AG09309 (cell line): ENCODE data around the gene DRC1.

Source experiments
- DNase-seq: peaks from one replicate; pipeline ENCODE4 v3.0.0-alpha.2; 2010; ENCODE audit warnings: low read depth
- H3K4me3 ChIP-seq: 2 replicates; pipeline ENCODE4 v1.5.1; 2011; ENCODE audit warnings: mild to moderate bottlenecking, low read depth, low read length, moderate library complexity; ENCODE audit not compliant: control insufficient read depth
- TF ChIP-seq, protein P1 (sequence below): IDR thresholded peaks from 2 replicates; pipeline ENCODE4 v1.5.1; 2011; ENCODE audit warnings: mild to moderate bottlenecking, low read depth, low read length, inconsistent platforms; ENCODE audit not compliant: insufficient read depth, control insufficient read depth; ENCODE audit errors: missing control alignments

Gene DRC1

DNA sequence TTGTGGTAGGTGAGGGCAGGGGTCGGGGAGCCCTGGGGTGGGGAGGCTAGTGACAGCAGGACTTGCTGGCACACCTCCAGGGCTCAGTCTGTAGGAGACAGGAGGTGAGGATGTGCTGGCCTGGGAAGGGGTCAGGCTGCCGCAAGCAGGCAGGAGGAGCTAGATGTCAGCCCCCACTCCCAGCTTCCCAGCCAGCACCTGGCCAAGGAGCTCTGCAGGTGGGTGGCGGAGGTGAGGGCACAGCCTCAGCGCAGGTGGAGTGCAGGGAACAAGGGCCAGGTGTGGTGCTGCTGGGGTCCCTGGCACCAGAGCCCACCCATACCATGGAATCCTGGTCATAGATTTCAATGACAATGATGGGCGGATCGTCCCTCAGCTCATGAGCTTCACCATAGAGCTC is 73.3 kb downstream of the DRC1 start:
- no peak for DNase-seq
- no peak overlapping the region for H3K4me3 ChIP-seq
- TF ChIP-seq, protein P1, sequence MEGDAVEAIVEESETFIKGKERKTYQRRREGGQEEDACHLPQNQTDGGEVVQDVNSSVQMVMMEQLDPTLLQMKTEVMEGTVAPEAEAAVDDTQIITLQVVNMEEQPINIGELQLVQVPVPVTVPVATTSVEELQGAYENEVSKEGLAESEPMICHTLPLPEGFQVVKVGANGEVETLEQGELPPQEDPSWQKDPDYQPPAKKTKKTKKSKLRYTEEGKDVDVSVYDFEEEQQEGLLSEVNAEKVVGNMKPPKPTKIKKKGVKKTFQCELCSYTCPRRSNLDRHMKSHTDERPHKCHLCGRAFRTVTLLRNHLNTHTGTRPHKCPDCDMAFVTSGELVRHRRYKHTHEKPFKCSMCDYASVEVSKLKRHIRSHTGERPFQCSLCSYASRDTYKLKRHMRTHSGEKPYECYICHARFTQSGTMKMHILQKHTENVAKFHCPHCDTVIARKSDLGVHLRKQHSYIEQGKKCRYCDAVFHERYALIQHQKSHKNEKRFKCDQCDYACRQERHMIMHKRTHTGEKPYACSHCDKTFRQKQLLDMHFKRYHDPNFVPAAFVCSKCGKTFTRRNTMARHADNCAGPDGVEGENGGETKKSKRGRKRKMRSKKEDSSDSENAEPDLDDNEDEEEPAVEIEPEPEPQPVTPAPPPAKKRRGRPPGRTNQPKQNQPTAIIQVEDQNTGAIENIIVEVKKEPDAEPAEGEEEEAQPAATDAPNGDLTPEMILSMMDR = no peak

DNA sequence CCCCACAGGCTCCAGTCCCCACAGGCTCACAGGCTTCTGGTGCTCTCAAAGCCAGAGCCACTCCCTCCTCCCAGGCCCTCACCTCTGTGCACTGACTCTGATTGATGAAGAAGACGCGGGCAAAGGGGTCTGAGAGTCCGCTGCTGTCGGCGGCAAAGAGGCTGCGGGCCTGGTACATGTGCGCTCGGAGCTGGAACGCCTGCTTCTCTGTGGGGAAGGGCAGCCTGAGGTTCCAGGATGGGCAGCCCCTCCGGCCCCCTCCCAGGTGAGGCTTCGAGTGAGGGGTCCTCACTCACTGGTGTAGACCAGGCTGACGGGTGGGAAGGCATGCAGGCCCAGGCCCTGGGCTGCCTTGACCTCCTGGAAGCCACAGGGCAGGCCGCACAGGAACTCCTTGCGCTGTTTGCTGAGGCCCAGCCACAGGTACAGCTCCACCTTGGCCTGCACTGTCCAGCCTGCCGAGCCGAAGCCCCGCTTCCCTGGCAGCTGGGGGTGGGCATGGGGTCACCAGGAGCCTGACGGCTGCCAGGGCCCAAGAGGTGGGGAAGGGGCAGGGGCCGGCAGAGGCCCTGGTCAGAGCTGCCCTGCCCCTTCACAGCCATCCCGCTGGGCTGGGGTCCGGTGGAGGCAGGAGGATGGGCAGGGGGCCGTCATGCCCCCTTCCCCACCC is 74.2 kb downstream of the DRC1 start:
- H3K4me3 ChIP-seq = no peak overlapping the region
- no peak for DNase-seq
- TF ChIP-seq, protein P1 = no peak

DNA sequence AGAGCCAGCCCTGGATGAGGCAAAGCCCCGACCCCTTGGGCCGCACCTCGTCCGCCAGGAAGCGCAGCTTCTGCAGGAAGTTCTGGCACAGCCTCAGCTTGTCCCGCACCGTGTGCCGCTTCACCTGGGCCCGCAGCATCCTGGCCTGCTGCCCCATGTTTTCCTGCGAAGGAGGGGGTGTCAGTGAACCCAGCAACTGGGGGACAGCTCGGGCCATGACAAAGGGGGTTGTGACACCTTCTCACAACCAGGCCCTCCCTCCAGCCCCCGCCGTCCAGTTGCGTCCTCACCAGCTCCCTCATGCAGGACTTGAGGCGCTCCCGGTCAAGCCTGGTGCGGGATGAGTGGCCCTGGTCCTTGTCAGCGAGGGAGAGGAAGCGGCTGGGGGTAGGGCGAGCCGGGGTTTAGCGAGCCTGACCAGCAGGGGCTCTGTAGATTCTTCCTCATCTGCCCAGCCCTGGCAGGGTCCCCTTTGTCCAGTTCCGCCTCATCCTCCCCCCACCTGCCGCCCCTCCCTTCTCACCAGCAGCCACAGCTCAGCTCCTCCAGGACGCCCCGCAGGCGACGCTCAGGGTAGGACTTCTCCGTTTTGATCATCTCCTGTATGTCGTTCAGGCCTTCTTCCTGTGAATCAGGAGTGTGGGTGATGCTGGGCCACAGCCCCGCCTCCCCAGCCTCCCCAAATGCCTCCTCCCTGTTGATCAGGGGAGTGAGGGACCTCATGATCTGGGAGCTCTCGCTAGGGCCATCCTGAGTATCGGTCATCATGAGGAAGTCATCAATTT is 75.6 kb downstream of the DRC1 start:
- TF ChIP-seq, protein P1 = no peak
- DNase-seq = no peak
- no peak overlapping the region for H3K4me3 ChIP-seq

DNA sequence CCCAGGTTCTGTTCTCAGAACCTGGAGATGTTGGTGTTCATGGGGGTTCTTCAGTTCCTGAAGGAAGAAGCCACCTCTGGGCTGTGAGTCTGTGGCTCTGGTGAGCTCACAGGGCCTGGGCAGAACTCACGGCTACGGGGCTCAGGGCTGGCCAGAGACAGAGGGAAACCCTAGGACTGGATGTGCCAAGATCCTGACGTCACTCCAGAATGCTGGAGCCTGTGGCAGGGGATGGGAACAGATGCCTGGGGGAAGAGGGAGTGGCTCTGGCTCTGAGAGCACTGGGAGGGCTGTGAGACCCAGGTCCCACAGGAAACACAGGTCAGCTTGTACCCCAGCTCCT is 76.2 kb downstream of the DRC1 start, which contains the start of gene OTOF:
Gene OTOF (minus strand): TSS at position 214 of the 343 bp plus-strand sequence.
- TF ChIP-seq, protein P1 = no peak
- peak; percentile 8 for DNase-seq
- no peak within 1 kb of the TSS for H3K4me3 ChIP-seq

DNA sequence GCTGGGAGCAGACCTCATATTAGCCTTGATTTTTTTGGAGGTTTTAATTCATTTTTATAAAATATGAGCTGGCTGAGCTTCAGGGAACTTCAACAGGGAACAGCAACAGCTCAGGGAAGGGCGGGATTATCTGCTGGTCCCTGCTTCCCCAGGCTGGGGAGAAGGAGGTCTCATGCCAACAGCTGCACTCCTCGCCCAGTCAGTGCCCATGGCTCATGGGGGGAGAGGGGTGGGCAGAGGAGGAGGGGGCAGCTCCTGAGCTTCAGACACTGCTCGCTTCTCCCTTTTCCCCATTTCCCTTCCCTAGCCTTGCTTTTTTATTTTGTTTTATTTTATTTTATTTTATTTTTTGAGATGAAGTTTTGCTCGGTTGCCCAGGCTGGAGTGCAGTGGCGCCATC is 76.6 kb downstream of the DRC1 start:
- TF ChIP-seq, protein P1 = no peak
- no peak overlapping the region for H3K4me3 ChIP-seq
- DNase-seq = no peak

DNA sequence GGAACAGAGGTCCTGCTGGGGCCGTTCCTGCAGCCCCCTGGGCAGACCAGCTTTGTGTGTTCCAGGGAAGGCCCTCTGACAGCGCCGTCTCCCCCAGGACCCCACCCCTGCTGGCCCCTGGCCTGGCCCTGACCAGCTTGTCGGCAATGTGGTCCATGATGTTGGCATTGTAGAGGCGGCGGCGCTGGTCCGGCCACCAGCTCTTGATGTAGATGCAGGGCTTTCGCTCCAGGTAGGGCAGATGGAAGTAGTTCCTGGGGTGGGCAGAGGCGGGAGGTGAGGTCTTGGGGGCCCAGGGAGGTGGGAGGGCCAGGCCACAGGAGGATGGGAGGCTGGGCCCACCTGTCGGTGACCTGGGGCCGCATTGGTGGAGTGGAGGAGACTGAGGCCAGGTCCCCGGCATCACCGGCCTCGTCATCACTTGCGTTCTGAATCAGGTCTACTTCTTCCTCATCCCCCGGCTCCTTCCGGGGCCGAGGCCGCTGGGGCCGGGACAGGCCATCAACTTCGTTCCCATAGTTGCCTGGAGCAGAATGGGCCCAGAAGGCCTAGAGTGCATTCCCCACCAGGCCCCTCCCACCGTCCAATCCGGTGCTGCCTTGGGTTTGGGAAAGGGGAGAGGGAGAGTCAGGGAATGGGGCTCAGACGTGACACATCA is 77.5 kb downstream of the DRC1 start:
- H3K4me3 ChIP-seq = no peak overlapping the region
- TF ChIP-seq, protein P1 = no peak
- no peak for DNase-seq
